Ishikawa (cell line): ENCODE data around the gene RBL2.

Experiments used
- CEBPB ChIP-seq: IDR thresholded peaks from 2 replicates; pipeline ENCODE4 v1.6.1; 2012
- CREB1 ChIP-seq: IDR thresholded peaks from 2 replicates; pipeline ENCODE4 v1.6.1; 2012; ENCODE audit warnings: low read depth
- EGR1 ChIP-seq: IDR thresholded peaks from 2 replicates; pipeline ENCODE4 v1.6.1; 2012
- EP300 ChIP-seq: IDR thresholded peaks from 2 replicates; pipeline ENCODE4 v1.6.1; 2012; ENCODE audit warnings: borderline replicate concordance
- FOXM1 ChIP-seq: IDR thresholded peaks from 2 replicates; pipeline ENCODE4 v1.6.1; 2012; ENCODE audit warnings: low read depth, borderline replicate concordance
- NFIC ChIP-seq: IDR thresholded peaks from 2 replicates; pipeline ENCODE4 v1.6.1; 2012
- RAD21 ChIP-seq: IDR thresholded peaks from 2 replicates; pipeline ENCODE4 v1.6.1; 2012; ENCODE audit warnings: low read depth
- TAF1 ChIP-seq: IDR thresholded peaks from 2 replicates; pipeline ENCODE4 v1.6.1; 2012; ENCODE audit warnings: low read depth, mild to moderate bottlenecking
- TCF12 ChIP-seq: IDR thresholded peaks from 2 replicates; pipeline ENCODE4 v1.6.1; 2012; ENCODE audit warnings: low read depth
- TEAD4 ChIP-seq: IDR thresholded peaks from 2 replicates; pipeline ENCODE4 v1.6.1; 2012
- YY1 ChIP-seq: IDR thresholded peaks from 2 replicates; pipeline ENCODE4 v1.6.1; 2012; ENCODE audit warnings: low read depth
- ZBTB7A ChIP-seq: IDR thresholded peaks from 2 replicates; pipeline ENCODE4 v1.6.1; 2012; ENCODE audit warnings: low read depth
- TF ChIP-seq, protein P1 (sequence below): IDR thresholded peaks from 2 replicates; pipeline ENCODE4 v1.6.1; 2012
- TF ChIP-seq, protein P2 (sequence below): IDR thresholded peaks from 2 replicates; pipeline ENCODE4 v1.6.1; 2012; ENCODE audit warnings: low read depth, mild to moderate bottlenecking
- TF ChIP-seq, protein P3 (sequence below): IDR thresholded peaks from 2 replicates; pipeline ENCODE4 v1.6.1; 2012

Gene RBL2

DNA sequence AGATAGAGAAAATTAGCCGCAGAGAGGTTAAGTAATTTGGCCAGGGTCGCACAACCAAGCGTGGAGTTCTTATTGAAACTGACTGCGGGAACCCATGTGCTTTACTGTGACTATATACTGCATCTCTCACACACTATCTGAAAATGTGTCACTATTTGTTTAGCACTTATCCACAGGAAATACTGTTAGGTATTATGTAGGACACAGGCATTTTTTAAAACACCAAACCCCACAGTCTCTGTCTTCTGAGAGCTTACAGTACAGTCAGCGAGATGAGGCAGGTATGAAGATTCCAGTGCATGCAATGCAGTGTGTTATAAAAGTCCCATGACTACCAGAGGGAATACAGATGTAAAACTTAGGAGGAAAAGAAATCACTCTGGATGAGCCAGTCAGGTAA is 11.3 kb downstream of the RBL2 start:
- TF ChIP-seq TCF12: no peak
- TF ChIP-seq, protein P1, sequence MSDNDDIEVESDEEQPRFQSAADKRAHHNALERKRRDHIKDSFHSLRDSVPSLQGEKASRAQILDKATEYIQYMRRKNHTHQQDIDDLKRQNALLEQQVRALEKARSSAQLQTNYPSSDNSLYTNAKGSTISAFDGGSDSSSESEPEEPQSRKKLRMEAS: no peak
- TF ChIP-seq TAF1: no peak
- no peak for TF ChIP-seq EGR1
- no peak for TF ChIP-seq FOXM1
- no peak for TF ChIP-seq YY1

DNA sequence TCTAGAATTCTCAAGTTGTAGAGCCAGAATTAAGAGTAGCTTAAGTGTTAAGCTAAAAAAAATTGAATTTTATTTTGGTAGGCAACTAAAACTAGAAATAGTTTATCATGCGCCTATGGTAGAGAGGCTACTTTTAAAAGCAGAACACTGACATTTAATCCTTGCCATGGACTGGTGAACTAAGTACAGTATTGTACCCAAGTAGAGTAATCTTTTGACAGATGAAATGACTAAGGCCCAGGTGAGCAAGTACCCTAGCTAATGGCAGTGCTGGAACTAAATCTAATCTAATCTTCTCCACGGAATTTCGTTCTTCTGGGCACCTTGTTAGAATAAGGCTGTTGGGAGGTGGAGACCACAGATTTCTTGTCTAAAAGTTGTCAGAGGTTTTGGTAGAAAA is 11.8 kb downstream of the RBL2 start:
- no peak for TF ChIP-seq EP300
- TF ChIP-seq CEBPB: no peak
- TF ChIP-seq ZBTB7A: no peak
- TF ChIP-seq, protein P1: no peak
- TF ChIP-seq CREB1: no peak
- TF ChIP-seq TCF12: no peak
- no peak for TF ChIP-seq EGR1
- TF ChIP-seq, protein P2, sequence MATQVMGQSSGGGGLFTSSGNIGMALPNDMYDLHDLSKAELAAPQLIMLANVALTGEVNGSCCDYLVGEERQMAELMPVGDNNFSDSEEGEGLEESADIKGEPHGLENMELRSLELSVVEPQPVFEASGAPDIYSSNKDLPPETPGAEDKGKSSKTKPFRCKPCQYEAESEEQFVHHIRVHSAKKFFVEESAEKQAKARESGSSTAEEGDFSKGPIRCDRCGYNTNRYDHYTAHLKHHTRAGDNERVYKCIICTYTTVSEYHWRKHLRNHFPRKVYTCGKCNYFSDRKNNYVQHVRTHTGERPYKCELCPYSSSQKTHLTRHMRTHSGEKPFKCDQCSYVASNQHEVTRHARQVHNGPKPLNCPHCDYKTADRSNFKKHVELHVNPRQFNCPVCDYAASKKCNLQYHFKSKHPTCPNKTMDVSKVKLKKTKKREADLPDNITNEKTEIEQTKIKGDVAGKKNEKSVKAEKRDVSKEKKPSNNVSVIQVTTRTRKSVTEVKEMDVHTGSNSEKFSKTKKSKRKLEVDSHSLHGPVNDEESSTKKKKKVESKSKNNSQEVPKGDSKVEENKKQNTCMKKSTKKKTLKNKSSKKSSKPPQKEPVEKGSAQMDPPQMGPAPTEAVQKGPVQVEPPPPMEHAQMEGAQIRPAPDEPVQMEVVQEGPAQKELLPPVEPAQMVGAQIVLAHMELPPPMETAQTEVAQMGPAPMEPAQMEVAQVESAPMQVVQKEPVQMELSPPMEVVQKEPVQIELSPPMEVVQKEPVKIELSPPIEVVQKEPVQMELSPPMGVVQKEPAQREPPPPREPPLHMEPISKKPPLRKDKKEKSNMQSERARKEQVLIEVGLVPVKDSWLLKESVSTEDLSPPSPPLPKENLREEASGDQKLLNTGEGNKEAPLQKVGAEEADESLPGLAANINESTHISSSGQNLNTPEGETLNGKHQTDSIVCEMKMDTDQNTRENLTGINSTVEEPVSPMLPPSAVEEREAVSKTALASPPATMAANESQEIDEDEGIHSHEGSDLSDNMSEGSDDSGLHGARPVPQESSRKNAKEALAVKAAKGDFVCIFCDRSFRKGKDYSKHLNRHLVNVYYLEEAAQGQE: no peak
- no peak for TF ChIP-seq YY1
- no peak for TF ChIP-seq NFIC
- TF ChIP-seq TEAD4: no peak
- TF ChIP-seq, protein P3, sequence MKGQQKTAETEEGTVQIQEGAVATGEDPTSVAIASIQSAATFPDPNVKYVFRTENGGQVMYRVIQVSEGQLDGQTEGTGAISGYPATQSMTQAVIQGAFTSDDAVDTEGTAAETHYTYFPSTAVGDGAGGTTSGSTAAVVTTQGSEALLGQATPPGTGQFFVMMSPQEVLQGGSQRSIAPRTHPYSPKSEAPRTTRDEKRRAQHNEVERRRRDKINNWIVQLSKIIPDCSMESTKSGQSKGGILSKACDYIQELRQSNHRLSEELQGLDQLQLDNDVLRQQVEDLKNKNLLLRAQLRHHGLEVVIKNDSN: no peak

DNA sequence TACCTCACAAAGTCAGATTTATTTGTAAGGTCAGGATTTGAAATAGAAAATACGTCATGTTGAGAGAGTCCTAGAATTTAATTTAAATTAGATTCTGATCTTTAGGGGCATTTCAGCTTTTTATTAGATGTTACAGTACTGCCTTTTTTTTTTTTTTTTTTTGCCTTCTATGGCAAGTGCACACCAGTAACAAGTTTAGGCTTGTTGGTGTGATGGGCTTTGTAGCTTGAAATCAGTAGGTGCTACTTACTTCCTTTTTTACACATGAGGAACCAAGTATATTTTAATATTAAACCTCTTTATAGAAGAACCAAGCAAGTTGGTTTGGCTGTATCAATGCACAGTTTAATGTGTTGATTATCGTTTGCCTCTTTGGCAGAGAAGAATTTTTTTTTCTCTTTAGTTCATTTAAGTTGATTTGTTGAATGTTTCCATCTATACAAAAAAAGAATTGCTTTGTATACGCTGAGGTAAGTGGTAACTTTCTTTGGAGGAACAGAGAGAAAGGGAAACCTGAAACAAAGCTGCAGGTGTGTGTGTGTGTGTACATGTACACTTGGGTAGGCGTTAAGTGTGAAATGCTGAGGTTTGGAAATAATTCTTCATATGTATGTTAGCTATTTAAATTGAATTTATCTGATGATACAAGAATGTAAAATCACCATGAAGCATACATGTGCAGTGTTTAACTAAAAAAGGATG is 15.7 kb downstream of the RBL2 start:
- TF ChIP-seq NFIC (no peak), RAD21 (no peak), TCF12 (no peak), TAF1 (no peak), YY1 (no peak), CREB1 (no peak), EGR1 (no peak), CEBPB (no peak), ZBTB7A (no peak), TEAD4 (no peak), EP300 (no peak), FOXM1 (no peak)
- TF ChIP-seq, protein P2: no peak
- TF ChIP-seq, protein P3: no peak
- TF ChIP-seq, protein P1: no peak

DNA sequence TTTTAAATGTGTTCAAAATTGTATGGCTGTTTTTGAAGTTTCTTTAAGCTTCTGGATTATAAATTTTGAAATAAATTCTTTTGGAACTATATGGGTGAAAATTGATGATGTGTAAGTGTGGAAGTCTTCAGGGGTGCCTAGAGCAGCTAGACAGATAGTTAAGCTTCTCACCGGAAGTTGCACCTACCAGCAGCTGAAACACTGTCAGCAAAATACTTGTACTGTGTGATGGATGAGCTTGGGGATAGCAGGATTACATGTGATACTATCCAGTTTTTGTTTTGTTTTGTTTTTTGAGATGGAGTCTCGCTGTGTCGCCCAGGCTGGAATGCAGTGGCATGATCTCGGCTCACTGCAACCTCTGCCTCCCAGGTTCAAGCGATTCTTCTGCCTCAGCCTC is 19.7 kb downstream of the RBL2 start:
- no peak for TF ChIP-seq TCF12
- TF ChIP-seq, protein P1: no peak
- no peak for TF ChIP-seq CREB1
- no peak for TF ChIP-seq EGR1
- TF ChIP-seq YY1: no peak
- TF ChIP-seq ZBTB7A: no peak
- TF ChIP-seq RAD21: no peak
- TF ChIP-seq, protein P2: no peak
- TF ChIP-seq FOXM1: no peak
- no peak for TF ChIP-seq CEBPB
- no peak for TF ChIP-seq EP300
- TF ChIP-seq, protein P3: no peak
- no peak for TF ChIP-seq TAF1
- TF ChIP-seq NFIC: no peak
- TF ChIP-seq TEAD4: no peak
